Measurements from ENCODE around the gene CDH13.

CDH13 gene

GRCh38 chr16:82892324-82892723, 265.6 kb downstream of the CDH13 start:
- H3K9me3 ChIP-seq (replicated peaks; ENCODE audit: insufficient read depth, low read length) = no peaks in the 10 kb centered on the region
- TF ChIP-seq CTCF (IDR thresholded peaks at IDR 0.05; ENCODE audit: low read length) (no peak), EZH2phosphoT487 (IDR thresholded peaks at IDR 0.05; ENCODE audit: low read length) (no peak), EZH2 (optimal IDR thresholded peaks at IDR 0.05; ENCODE audit: low read depth, low read length) (no peak)
- DNase-seq = no peak
- no peaks in the 10 kb centered on the region for H3K36me3 ChIP-seq (replicated peaks; ENCODE audit: insufficient read depth, low read length)
- no peak overlapping the region for H3K27ac ChIP-seq (ENCODE audit: low read length)
- H3K4me3 ChIP-seq (ENCODE audit: low read length) = no peak overlapping the region
- no peaks in the 10 kb centered on the region for H3K79me2 ChIP-seq (ENCODE audit: low read length)
- no peak overlapping the region for H2AFZ ChIP-seq (ENCODE audit: low read length)
- no peaks in the 10 kb centered on the region for H3K27me3 ChIP-seq (replicated peaks; ENCODE audit: insufficient read depth, low read length)
- no peaks in the 10 kb centered on the region for H3K9me2 ChIP-seq (replicated peaks; ENCODE audit: insufficient read depth, low read length)
- no peaks in the 10 kb centered on the region for H3K4me1 ChIP-seq (ENCODE audit: low read length)
- H4K20me1 ChIP-seq (ENCODE audit: insufficient read depth, low read length) = no peaks in the 10 kb centered on the region
- no peaks in the 10 kb centered on the region for H3F3A ChIP-seq (ENCODE audit: insufficient read depth, low read length)
- H3K4me2 ChIP-seq (ENCODE audit: low read depth, low read length) = no peak overlapping the region
- no peak overlapping the region for H3K9ac ChIP-seq (ENCODE audit: low read length)

GRCh38 chr16:82895843-82896242, 269.1 kb downstream of the CDH13 start:
- H2AFZ ChIP-seq (ENCODE audit: low read length) = no peak overlapping the region
- H3K9ac ChIP-seq (ENCODE audit: low read length) = no peak overlapping the region
- H3K4me2 ChIP-seq (ENCODE audit: low read depth, low read length) = no peak overlapping the region
- H3K9me2 ChIP-seq (replicated peaks; ENCODE audit: insufficient read depth, low read length) = no peaks in the 10 kb centered on the region
- no peak overlapping the region for H3K4me3 ChIP-seq (ENCODE audit: low read length)
- no peaks in the 10 kb centered on the region for H3K36me3 ChIP-seq (replicated peaks; ENCODE audit: insufficient read depth, low read length)
- TF ChIP-seq EZH2 (optimal IDR thresholded peaks at IDR 0.05; ENCODE audit: low read depth, low read length) = no peak
- TF ChIP-seq CTCF (IDR thresholded peaks at IDR 0.05; ENCODE audit: low read length) = no peak
- no peak for TF ChIP-seq EZH2phosphoT487 (IDR thresholded peaks at IDR 0.05; ENCODE audit: low read length)
- no peaks in the 10 kb centered on the region for H4K20me1 ChIP-seq (ENCODE audit: insufficient read depth, low read length)
- H3K27ac ChIP-seq (ENCODE audit: low read length) = no peak overlapping the region
- no peaks in the 10 kb centered on the region for H3F3A ChIP-seq (ENCODE audit: insufficient read depth, low read length)
- no peaks in the 10 kb centered on the region for H3K27me3 ChIP-seq (replicated peaks; ENCODE audit: insufficient read depth, low read length)
- no peaks in the 10 kb centered on the region for H3K79me2 ChIP-seq (ENCODE audit: low read length)
- H3K4me1 ChIP-seq (ENCODE audit: low read length) = no peaks in the 10 kb centered on the region
- DNase-seq = no peak
- H3K9me3 ChIP-seq (replicated peaks; ENCODE audit: insufficient read depth, low read length) = no peaks in the 10 kb centered on the region

DNA sequence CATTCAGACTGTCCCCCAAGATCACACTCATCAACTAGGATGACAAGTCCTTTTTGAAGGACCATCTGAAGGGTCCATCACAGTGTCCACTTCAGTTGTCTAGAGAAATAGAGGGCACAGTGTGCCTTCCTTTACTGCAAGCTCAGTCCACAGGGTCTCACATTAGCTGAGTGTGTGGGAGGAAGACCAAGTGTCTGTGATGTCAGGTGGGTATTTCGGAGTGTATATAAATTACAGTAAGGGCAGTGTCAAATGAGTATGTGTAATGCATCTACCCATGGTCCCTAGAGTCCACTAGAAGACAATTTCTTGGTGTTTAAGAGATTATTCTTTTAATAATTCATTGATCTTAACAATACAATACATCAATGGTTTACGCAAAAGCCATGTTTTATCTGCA, 272.2 kb downstream of the CDH13 start:
- Histone ChIP-seq H3K4me1 (ENCODE audit: low read length) (no peaks in the 10 kb centered on the region), H3K4me2 (ENCODE audit: low read depth, low read length) (no peak overlapping the region), H3K36me3 (replicated peaks; ENCODE audit: insufficient read depth, low read length) (no peaks in the 10 kb centered on the region), H3K27ac (ENCODE audit: low read length) (no peak overlapping the region), H3K79me2 (ENCODE audit: low read length) (no peaks in the 10 kb centered on the region), H3K9ac (ENCODE audit: low read length) (no peak overlapping the region), H2AFZ (ENCODE audit: low read length) (no peak overlapping the region), H3K9me2 (replicated peaks; ENCODE audit: insufficient read depth, low read length) (no peaks in the 10 kb centered on the region), H3F3A (ENCODE audit: insufficient read depth, low read length) (no peaks in the 10 kb centered on the region), H3K9me3 (replicated peaks; ENCODE audit: insufficient read depth, low read length) (no peaks in the 10 kb centered on the region), H3K4me3 (ENCODE audit: low read length) (no peak overlapping the region), H3K27me3 (replicated peaks; ENCODE audit: insufficient read depth, low read length) (no peaks in the 10 kb centered on the region), H4K20me1 (ENCODE audit: insufficient read depth, low read length) (no peaks in the 10 kb centered on the region)
- no peak for DNase-seq
- no peak for TF ChIP-seq EZH2 (optimal IDR thresholded peaks at IDR 0.05; ENCODE audit: low read depth, low read length)
- TF ChIP-seq CTCF (IDR thresholded peaks at IDR 0.05; ENCODE audit: low read length) = no peak
- no peak for TF ChIP-seq EZH2phosphoT487 (IDR thresholded peaks at IDR 0.05; ENCODE audit: low read length)
